ENCODE measurements around the gene MEAK7.
A peak's percentile ranks its signal among the peaks of the same experiment; 100 is the strongest.

MEAK7 gene

GRCh38 chr16:84504420-84505248 is at the start of gene MEAK7:
MEAK7 (minus strand) TSS chr16:84504659; CDS start chr16:84498086, 6,573 bp downstream.
- no peak for TF ChIP-seq CTCF (IDR thresholded peaks at IDR 0.05; ENCODE audit: extremely low read depth, missing control alignments)
- peak; percentile 96 for DNase-seq (ENCODE audit: low spot score)

GRCh38 chr16:84553873-84554399 is 49.5 kb upstream of the MEAK7 start:
- no peak for DNase-seq (ENCODE audit: low spot score)
- TF ChIP-seq CTCF (IDR thresholded peaks at IDR 0.05; ENCODE audit: extremely low read depth, missing control alignments): no peak

- no peak for TF ChIP-seq CTCF (IDR thresholded peaks at IDR 0.05; ENCODE audit: extremely low read depth, missing control alignments)
Observed at GRCh38 chr16:84552135-84552534, 47.7 kb upstream of the MEAK7 start.

GRCh38 chr16:84550096-84550495 is 45.6 kb upstream of the MEAK7 start:
- DNase-seq (ENCODE audit: low spot score): no peak
- TF ChIP-seq CTCF (IDR thresholded peaks at IDR 0.05; ENCODE audit: extremely low read depth, missing control alignments): no peak

More at GRCh38 chr16:84552135-84552534, 47.7 kb upstream of the MEAK7 start:
- DNase-seq (ENCODE audit: low spot score): no peak

- no peak for DNase-seq (ENCODE audit: low spot score)
- TF ChIP-seq CTCF (IDR thresholded peaks at IDR 0.05; ENCODE audit: extremely low read depth, missing control alignments): no peak
Observed at GRCh38 chr16:84548971-84549844, 44.7 kb upstream of the MEAK7 start.

GRCh38 chr16:84548508-84548907 is 44.0 kb upstream of the MEAK7 start:
- no peak for TF ChIP-seq CTCF (IDR thresholded peaks at IDR 0.05; ENCODE audit: extremely low read depth, missing control alignments)
- no peak for DNase-seq (ENCODE audit: low spot score)

All from GM20000 (cell line).